Body of pancreas (tissue), 4 donors: ENCODE results near the gene HHAT. TPM values are rescaled to one million over a fixed set of nuclear protein-coding genes. Genes with fewer than 3 reads are reported as not detected.

ENCODE experiments used
- ATAC-seq: fragments of 150-250 bp; one replicate; pipeline ENCODE4 v1.9.1; 2016
- DNase-seq, 4 donors: peaks; one replicate each; pipeline ENCODE4 v3.0.0-alpha.2; 2019
- H3K27ac ChIP-seq, 4 donors: fragments of 200-600 bp; sonication (generic); 1 replicate in 3 of 4; 2 replicates in 1 of 4; pipeline versions ENCODE4 v1.5.1 to v1.6.1; 2016 to 2019; ENCODE audit warnings: mild to moderate bottlenecking in 1 of 4, mixed read lengths in 1 of 4, moderate library complexity in 1 of 4
- H3K27me3 ChIP-seq, 2 donors: fragments of 200-600 bp; sonication (generic); one replicate each; pipeline ENCODE4 v1.6.0; 2016; ENCODE audit warnings: mild to moderate bottlenecking in 1 of 2
- H3K36me3 ChIP-seq, 2 donors: fragments of 200-600 bp; sonication (generic); replicated peaks in 1 of 2; 2 replicates each; pipeline ENCODE4 v1.5.1; 2016; ENCODE audit warnings: low read depth in 2 of 2; ENCODE audit not compliant: insufficient read depth in 1 of 2
- H3K4me1 ChIP-seq: fragments of 200-600 bp; sonication (generic); one replicate; pipeline ENCODE4 v1.6.0; 2016
- H3K4me3 ChIP-seq, 2 donors: fragments of 200-600 bp; sonication (generic); 1 replicate in 1 of 2; 2 replicates in 1 of 2; pipeline ENCODE4 v1.5.1; 2016 to 2019
- H3K9me3 ChIP-seq, 3 donors: fragments of 200-600 bp; sonication (generic); 1 replicate in 2 of 3; 2 replicates in 1 of 3; pipeline ENCODE4 v1.5.1; 2016
- CTCF ChIP-seq, 7 experiments: fragments of 450-650 bp in 4 of 7; fragments of 200-600 bp in 3 of 7; sonication (generic) in 3 of 7; IDR thresholded peaks; one replicate each; pipeline ENCODE4 v1.5.1; 2016 to 2019; ENCODE audit warnings: antibody characterized with exemption in 7 of 7
- POLR2A ChIP-seq, 3 donors: fragments of 450-650 bp; IDR thresholded peaks; one replicate each; pipeline ENCODE4 v1.6.1; 2016; ENCODE audit warnings: antibody characterized with exemption in 3 of 3, mild to moderate bottlenecking in 2 of 3
- WGBS, 2 donors: methylation state at CpG; one replicate each; pipeline ENCODE4 v1.1.5; 2017; 5-methylcytosine and 5-hydroxymethylcytosine counted together
- intact Hi-C: fragments of 100-400 bp; cut with DNase I; formaldehyde crosslinking; loops from one replicate; pipeline ENCODE4 v1.15.1; 2023
- total RNA-seq, 2 donors: library from RNA; depleted of rRNA; stranded (reverse); fragments of >200 nt; gene quantifications; one replicate each; pipeline ENCODE4 v1.1.0, GENCODE V29; 2016

HHAT gene
- total RNA-seq, 2 donors from 2014 or later = 4.4 to 19.4 TPM

DNA sequence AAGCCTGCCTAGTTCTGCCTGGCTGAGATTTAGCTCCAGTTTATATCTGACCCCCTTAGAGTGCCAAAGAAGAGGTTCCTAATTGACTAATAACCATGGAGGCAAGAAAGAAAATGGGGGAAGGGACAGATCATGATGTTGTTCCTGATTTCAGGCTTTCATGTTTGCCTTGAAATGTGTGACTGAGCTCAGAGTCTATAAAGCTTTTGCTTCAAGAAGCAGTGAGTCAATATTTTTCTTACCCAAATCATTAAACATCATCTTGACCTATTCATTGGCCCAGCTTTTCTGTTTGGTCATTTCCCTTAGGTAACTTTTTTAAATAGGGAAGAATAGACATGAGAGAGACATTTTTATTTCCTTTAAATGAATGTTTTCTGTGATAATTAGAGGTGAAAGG lies 55.9 kb downstream of the HHAT start:
- H3K9me3 ChIP-seq = no peaks in the 10 kb centered on the region
- no peak overlapping the region for H3K27ac ChIP-seq
- no peak overlapping the region for H3K4me3 ChIP-seq
- intact Hi-C loops = no loop called here
- H3K4me1 ChIP-seq = no peaks in the 10 kb centered on the region
- no peaks in the 10 kb centered on the region for H3K27me3 ChIP-seq
- no peak for ATAC-seq
- TF ChIP-seq CTCF (IDR thresholded peaks at IDR 0.05) (no peak), POLR2A (IDR thresholded peaks at IDR 0.05) (no peak)
- DNase-seq = no peak
- no peaks in the 10 kb centered on the region for H3K36me3 ChIP-seq

DNA sequence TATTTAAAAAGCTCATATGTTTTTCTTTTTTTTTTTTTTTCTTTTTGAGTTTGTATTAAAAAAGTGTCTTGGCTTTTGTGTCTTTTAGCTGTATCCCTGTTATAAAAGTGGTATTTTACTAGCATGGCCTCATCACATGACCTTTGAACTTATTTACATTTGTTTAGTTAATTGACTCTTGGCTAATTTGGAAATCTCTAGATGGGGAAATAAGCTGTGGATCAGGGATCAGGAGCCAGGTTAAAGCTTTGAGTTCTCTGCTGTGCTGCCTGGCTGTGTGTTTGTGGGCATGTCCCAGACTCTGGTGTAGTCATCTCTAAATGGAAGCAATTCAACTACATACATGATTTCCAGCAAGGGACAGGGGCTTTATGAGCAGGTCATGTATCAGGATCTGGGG lies 56.5 kb downstream of the HHAT start:
- Histone ChIP-seq H3K4me3 (no peak overlapping the region), H3K36me3 (no peaks in the 10 kb centered on the region), H3K4me1 (no peaks in the 10 kb centered on the region), H3K27me3 (no peaks in the 10 kb centered on the region), H3K9me3 (no peaks in the 10 kb centered on the region), H3K27ac (no peak overlapping the region)
- DNase-seq (no peak), ATAC-seq (no peak)
- intact Hi-C loops = no loop called here
- TF ChIP-seq CTCF (IDR thresholded peaks at IDR 0.05) (no peak), POLR2A (IDR thresholded peaks at IDR 0.05) (no peak)

DNA sequence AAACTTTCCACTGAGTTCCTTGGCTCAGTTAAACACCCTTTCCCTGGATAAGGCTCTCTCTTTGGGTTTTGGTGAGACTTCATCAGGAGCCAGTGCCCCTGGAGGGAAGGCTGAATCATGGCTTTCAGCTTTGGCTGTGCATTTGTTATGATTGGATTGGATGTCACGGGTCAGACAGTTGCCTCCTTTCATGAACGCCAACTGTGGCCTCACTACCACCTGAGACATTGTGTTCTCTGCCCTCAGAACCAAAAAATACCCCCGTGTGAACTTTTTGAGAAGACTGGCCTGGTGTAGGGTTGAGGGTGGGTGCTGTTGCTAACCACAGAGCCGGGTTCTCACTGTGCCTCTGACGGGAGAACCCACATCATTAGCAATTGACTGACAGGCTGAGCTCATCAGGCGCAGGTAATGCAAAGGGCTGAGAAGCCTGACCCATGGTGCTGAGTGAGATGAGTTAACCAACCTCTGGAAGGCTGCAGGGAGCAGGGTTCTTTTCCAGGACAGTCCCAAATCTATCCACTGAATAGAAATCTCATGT lies 65.6 kb downstream of the HHAT start:
- Histone ChIP-seq H3K4me3 (no peak overlapping the region), H3K27me3 (no peaks in the 10 kb centered on the region), H3K4me1 (no peaks in the 10 kb centered on the region), H3K27ac (no peak overlapping the region), H3K9me3 (no peaks in the 10 kb centered on the region), H3K36me3 (no peaks in the 10 kb centered on the region)
- 81 to 82% methylated on average over 3 to 6 of the region's 6 CpGs for WGBS, 2 donors
- ATAC-seq (no peak), DNase-seq (no peak)
- intact Hi-C loops = no loop called here
- no peak for TF ChIP-seq POLR2A (IDR thresholded peaks at IDR 0.05)
- no peak for TF ChIP-seq CTCF (IDR thresholded peaks at IDR 0.05)

DNA sequence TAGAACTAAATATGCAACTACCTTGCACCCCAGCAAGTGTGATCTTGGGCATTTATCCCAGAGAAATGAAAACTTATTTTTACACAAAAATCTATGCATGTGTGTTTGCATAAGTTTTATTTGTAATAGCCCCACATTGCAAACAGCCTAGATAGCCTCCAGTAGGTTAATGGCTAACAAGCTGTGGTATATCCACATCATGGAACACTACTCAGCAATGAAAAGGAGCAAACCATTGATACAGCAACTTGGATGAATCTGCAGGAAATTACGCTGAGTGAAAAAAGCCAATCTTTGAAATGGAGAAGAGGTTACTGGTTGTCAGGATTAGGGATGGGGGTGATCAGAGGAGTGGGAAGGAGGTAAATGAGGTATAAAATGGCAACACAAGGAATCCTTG lies 67.8 kb downstream of the HHAT start:
- ATAC-seq (no peak), DNase-seq (no peak)
- Histone ChIP-seq H3K27ac (no peak overlapping the region), H3K27me3 (no peaks in the 10 kb centered on the region), H3K4me3 (no peak overlapping the region), H3K4me1 (no peaks in the 10 kb centered on the region), H3K9me3 (no peaks in the 10 kb centered on the region), H3K36me3 (no peaks in the 10 kb centered on the region)
- 94 to 96% methylated on average over 1 of the region's 1 CpG for WGBS, 2 donors
- TF ChIP-seq CTCF (IDR thresholded peaks at IDR 0.05) (no peak), POLR2A (IDR thresholded peaks at IDR 0.05) (no peak)
- intact Hi-C loops = no loop called here

- no peak overlapping the region for H3K27ac ChIP-seq
- DNase-seq (no peak), ATAC-seq (no peak)
- no peaks in the 10 kb centered on the region for H3K4me1 ChIP-seq
- no peak for TF ChIP-seq CTCF (IDR thresholded peaks at IDR 0.05)
- TF ChIP-seq POLR2A (IDR thresholded peaks at IDR 0.05) = no peak
- H3K27me3 ChIP-seq = no peaks in the 10 kb centered on the region
- intact Hi-C loops = no loop called here
- WGBS, 2 donors = 71 to 86% methylated on average over 1 of the region's 1 CpG
- no peak overlapping the region for H3K4me3 ChIP-seq
- H3K9me3 ChIP-seq = no peaks in the 10 kb centered on the region
- H3K36me3 ChIP-seq = no peaks in the 10 kb centered on the region
Observed at GRCh38 chr1:210397252-210397651, 68.5 kb downstream of the HHAT start.
